WTC11 (cell line): ENCODE measurements around the gene TMED5.
"Not testable (repeated sequence)": the region's sequence is repeated elsewhere in the genome, so short reads cannot be mapped to it uniquely, and the experiment has no call there.

Experiments
- ATF2 ChIP-seq: sonication (generic); formaldehyde crosslinking; IDR thresholded peaks from 2 replicates; pipeline ENCODE4 v1.8.1; 2022; ENCODE audit warnings: low read depth, missing genetic modification reagents, borderline replicate concordance
- CTCF ChIP-seq: fragments of 200-600 bp; IDR thresholded peaks from 2 replicates; pipeline ENCODE4 v1.8.0; 2022; ENCODE audit warnings: antibody characterized with exemption
- JUN ChIP-seq: sonication (generic); formaldehyde crosslinking; IDR thresholded peaks from 2 replicates; pipeline ENCODE4 v1.8.0; 2023; ENCODE audit warnings: mild to moderate bottlenecking, missing genetic modification reagents
- KAT7 ChIP-seq: sonication (generic); formaldehyde crosslinking; IDR thresholded peaks from 2 replicates; pipeline ENCODE4 v1.8.1; 2023; ENCODE audit warnings: missing genetic modification reagents, mild to moderate bottlenecking, borderline replicate concordance
- ZNF121 ChIP-seq: sonication (generic); formaldehyde crosslinking; IDR thresholded peaks from 2 replicates; pipeline ENCODE4 v1.8.0; 2023; ENCODE audit warnings: missing genetic modification reagents
- ZNF219 ChIP-seq: sonication (generic); formaldehyde crosslinking; IDR thresholded peaks from 2 replicates; pipeline ENCODE4 v1.8.0; 2023; ENCODE audit warnings: missing genetic modification reagents, mild to moderate bottlenecking, borderline replicate concordance
- ZNF263 ChIP-seq: sonication (generic); formaldehyde crosslinking; IDR thresholded peaks from 2 replicates; pipeline ENCODE4 v1.8.1; 2022; ENCODE audit warnings: low read depth, mild to moderate bottlenecking, moderate library complexity, missing genetic modification reagents
- TF ChIP-seq, protein P1 (sequence below): sonication (generic); formaldehyde crosslinking; IDR thresholded peaks from 2 replicates; pipeline ENCODE4 v1.8.1; 2022; ENCODE audit warnings: mild to moderate bottlenecking, missing genetic modification reagents, moderate library complexity, borderline replicate concordance
- TF ChIP-seq, protein P2 (sequence below): sonication (generic); formaldehyde crosslinking; IDR thresholded peaks from 2 replicates; pipeline ENCODE4 v1.8.1; 2023; ENCODE audit warnings: mild to moderate bottlenecking, moderate library complexity, missing genetic modification reagents
- TF ChIP-seq, protein P3 (sequence below): sonication (generic); formaldehyde crosslinking; IDR thresholded peaks from 2 replicates; pipeline ENCODE4 v1.8.0; 2023; ENCODE audit warnings: missing genetic modification reagents, mild to moderate bottlenecking, borderline replicate concordance

DNA sequence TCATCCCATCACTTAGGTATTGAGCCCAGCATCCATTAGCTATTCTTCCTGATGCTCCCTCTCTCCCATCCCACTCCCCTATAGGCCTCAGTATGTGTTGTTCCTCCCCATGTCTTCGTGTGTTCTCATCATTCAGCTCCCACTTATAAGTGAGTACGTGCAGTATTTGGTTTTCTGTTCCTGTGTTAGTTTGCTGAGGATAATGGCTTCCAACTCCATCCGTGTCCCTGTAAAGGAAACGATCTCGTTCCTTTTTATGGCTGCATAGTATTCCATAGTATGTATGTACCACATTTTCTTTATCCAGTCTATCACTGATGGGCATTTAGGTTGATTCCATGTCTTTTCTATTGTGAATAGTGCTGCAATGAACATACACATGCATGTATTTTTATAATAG lies 40.5 kb upstream of the TMED5 start:
- not testable (repeated sequence) for TF ChIP-seq CTCF; ATF2 (CRISPR knock-in tag); KAT7 (CRISPR knock-in tag); ZNF121 (CRISPR knock-in tag); JUN (CRISPR knock-in tag); ZNF263 (CRISPR knock-in tag); ZNF219 (CRISPR knock-in tag)
- TF ChIP-seq, protein P1, sequence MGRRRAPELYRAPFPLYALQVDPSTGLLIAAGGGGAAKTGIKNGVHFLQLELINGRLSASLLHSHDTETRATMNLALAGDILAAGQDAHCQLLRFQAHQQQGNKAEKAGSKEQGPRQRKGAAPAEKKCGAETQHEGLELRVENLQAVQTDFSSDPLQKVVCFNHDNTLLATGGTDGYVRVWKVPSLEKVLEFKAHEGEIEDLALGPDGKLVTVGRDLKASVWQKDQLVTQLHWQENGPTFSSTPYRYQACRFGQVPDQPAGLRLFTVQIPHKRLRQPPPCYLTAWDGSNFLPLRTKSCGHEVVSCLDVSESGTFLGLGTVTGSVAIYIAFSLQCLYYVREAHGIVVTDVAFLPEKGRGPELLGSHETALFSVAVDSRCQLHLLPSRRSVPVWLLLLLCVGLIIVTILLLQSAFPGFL (CRISPR knock-in tag), result not testable (repeated sequence)
- TF ChIP-seq, protein P2, sequence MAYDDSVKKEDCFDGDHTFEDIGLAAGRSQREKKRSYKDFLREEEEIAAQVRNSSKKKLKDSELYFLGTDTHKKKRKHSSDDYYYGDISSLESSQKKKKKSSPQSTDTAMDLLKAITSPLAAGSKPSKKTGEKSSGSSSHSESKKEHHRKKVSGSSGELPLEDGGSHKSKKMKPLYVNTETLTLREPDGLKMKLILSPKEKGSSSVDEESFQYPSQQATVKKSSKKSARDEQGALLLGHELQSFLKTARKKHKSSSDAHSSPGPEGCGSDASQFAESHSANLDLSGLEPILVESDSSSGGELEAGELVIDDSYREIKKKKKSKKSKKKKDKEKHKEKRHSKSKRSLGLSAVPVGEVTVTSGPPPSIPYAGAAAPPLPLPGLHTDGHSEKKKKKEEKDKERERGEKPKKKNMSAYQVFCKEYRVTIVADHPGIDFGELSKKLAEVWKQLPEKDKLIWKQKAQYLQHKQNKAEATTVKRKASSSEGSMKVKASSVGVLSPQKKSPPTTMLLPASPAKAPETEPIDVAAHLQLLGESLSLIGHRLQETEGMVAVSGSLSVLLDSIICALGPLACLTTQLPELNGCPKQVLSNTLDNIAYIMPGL (CRISPR knock-in tag), result not testable (repeated sequence)
- TF ChIP-seq, protein P3, sequence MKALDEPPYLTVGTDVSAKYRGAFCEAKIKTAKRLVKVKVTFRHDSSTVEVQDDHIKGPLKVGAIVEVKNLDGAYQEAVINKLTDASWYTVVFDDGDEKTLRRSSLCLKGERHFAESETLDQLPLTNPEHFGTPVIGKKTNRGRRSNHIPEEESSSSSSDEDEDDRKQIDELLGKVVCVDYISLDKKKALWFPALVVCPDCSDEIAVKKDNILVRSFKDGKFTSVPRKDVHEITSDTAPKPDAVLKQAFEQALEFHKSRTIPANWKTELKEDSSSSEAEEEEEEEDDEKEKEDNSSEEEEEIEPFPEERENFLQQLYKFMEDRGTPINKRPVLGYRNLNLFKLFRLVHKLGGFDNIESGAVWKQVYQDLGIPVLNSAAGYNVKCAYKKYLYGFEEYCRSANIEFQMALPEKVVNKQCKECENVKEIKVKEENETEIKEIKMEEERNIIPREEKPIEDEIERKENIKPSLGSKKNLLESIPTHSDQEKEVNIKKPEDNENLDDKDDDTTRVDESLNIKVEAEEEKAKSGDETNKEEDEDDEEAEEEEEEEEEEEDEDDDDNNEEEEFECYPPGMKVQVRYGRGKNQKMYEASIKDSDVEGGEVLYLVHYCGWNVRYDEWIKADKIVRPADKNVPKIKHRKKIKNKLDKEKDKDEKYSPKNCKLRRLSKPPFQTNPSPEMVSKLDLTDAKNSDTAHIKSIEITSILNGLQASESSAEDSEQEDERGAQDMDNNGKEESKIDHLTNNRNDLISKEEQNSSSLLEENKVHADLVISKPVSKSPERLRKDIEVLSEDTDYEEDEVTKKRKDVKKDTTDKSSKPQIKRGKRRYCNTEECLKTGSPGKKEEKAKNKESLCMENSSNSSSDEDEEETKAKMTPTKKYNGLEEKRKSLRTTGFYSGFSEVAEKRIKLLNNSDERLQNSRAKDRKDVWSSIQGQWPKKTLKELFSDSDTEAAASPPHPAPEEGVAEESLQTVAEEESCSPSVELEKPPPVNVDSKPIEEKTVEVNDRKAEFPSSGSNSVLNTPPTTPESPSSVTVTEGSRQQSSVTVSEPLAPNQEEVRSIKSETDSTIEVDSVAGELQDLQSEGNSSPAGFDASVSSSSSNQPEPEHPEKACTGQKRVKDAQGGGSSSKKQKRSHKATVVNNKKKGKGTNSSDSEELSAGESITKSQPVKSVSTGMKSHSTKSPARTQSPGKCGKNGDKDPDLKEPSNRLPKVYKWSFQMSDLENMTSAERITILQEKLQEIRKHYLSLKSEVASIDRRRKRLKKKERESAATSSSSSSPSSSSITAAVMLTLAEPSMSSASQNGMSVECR (CRISPR knock-in tag), result not testable (repeated sequence)
